Posterior cingulate gyrus (tissue), 11 donors: ENCODE results near the gene SLC25A28.

ENCODE experiments used
- DNase-seq, 10 donors: peaks; one replicate each; pipeline versions ENCODE4 v3.0.0 to v3.0.0-alpha.2; 2020 to 2021; ENCODE audit warnings: mixed read lengths in 3 of 10
- intact Hi-C: fragments of 100-400 bp; cut with DNase I; formaldehyde crosslinking; loops from one replicate; pipeline ENCODE4 v1.15.1; 2023

SLC25A28 gene, protein sequence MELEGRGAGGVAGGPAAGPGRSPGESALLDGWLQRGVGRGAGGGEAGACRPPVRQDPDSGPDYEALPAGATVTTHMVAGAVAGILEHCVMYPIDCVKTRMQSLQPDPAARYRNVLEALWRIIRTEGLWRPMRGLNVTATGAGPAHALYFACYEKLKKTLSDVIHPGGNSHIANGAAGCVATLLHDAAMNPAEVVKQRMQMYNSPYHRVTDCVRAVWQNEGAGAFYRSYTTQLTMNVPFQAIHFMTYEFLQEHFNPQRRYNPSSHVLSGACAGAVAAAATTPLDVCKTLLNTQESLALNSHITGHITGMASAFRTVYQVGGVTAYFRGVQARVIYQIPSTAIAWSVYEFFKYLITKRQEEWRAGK

DNA sequence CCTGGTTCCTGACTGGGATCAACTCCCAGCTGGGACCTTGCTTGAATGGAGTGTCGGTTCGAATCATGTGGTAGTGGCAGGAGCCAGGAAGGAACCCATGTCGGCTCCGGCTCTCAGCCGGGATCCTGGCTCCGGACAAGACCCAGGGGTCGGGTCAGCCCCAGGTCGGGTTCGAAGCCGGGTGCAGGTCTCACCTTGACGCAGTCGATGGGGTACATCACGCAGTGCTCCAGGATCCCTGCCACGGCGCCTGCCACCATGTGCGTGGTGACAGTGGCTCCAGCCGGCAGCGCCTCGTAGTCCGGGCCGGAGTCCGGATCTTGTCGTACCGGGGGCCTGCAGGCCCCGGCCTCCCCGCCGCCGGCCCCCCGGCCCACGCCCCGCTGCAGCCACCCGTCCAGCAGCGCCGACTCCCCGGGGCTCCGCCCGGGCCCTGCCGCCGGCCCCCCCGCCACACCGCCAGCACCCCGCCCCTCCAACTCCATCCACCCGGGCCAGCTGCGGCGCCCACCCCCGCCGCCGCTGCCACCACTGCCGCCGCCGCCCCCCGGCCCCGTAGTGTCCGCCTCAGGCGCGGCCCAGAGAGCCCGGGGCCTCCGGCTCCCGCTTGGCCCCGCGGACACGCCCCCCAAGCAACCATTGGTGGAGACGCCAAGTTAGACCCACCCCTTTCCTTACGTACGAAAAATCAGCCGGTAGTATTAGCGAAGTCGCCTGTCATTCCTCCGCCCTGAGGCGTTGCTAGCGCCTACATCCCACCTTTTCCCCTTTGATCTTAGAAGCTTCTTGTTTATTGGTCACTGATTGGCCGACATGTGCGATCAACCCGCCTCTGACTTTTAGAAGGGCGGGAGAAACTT lies at the start of gene SLC25A28:
SLC25A28 (minus strand) TSS at position 589 of the 860 bp plus-strand sequence; CDS start at position 485, 104 bp downstream.
- peak; percentile 38 to 99 (median 94) for DNase-seq
- intact Hi-C loops = loop anchor here (2.0 to 5.0 kb wide), 2 partner anchors 39 to 112 kb away; partner anchors contain the start of genes COX15, CUTC and ENTPD7

DNA sequence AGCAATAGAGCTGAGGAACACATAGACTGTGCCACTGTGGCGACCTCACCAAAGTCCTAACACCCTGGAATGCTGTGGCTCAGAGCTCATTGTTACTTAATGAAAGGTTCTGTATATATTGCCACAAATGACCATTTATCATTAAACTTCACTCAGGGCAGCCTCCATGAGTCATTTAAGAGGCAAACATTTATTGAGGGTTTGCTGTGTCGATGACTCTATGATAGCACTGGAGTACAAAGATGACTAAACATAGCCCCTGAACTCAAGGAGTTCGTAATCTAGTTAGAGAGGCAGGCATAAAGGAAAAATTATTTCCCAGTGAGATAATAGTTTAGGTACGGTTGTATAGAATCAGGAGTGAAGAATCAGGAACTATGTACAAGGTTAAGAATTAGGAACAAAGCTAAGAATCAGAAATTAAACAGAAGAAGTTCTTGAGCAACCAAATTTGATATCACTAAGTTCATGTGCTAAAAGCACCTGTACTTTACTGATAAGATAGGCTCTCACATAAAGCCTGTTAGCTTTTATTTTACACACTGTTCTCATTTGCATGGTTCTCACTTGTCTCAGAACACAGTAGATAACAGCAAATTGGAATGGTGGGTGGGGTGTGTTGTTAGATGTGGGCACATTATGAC lies 47.0 kb upstream of the SLC25A28 start:
- no peak for DNase-seq

DNA sequence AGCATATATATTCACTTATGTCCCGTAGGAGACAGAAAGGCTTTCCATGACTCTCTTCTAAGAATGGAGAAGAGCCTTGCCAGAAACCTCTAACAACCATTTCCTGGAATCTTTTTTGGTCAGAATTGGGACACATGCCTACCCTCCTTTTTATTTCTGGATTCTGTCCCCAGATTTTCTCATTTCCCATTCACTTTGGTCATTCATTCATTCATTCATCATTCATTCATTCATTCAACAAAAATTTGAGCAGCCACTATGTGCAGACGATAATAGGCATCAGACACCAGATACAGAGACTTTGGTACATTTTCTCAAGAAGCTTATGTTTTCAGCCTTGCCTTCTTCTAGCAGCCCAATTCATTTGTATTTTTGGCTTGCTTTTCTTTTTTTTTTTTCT lies 45.1 kb upstream of the SLC25A28 start:
- intact Hi-C loops = no loop called here
- DNase-seq = no peak

More for the DNA sequence above, 47.0 kb upstream of the SLC25A28 start:
- intact Hi-C loops = no loop called here

DNA sequence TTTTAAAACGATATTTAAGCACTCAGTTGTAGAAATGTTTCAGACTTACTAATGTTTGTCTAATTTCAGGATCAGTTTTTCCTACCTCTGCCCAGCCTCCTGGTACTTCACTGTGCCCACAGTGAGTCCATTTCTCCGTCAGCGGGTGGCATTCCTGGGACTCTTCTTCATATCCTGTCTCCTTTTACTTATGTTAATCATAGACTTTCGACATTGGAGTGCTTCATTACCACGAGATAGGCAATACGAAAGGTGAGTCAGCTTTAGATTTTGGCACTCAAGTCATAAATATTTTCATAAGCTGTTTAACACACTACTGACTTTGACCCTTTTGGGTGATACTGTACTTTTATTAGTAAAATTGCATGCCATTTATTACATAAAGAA lies 41.1 kb upstream of the SLC25A28 start:
- no peak for DNase-seq
- intact Hi-C loops = no loop called here

DNA sequence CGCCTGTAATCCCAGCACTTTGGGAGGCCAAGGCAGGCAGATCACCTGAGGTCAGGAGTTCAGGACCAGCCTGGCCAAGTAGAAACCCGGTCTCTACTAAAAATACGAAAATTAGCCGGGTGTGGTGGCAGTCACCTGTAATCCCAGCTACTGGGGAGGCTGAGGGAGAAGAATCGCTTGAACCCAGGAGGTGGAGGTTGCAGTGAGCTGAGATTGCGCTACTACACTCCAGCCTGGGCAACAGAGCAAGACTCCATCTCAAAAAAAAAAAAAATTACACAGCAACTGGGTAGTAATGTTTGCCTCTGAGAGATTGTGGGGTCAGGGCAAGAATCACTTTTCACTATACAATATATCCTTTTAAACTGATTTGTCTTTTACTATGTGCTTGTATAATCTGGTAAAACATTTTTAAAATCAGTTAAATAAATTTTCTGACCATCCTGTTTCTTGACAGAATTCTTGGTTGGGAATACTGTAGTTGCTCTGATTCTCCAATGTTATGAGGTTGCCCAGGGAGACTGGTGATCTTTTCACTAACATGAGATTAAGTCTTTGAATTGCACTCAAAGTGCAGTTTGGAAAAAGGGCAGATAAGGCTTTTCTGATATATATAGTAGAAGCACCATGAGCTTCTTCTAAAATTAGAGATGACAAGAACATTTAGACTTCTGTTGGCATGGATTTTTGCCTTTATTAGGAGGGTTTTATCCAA lies 40.6 kb upstream of the SLC25A28 start:
- no peak for DNase-seq
- intact Hi-C loops = no loop called here

DNA sequence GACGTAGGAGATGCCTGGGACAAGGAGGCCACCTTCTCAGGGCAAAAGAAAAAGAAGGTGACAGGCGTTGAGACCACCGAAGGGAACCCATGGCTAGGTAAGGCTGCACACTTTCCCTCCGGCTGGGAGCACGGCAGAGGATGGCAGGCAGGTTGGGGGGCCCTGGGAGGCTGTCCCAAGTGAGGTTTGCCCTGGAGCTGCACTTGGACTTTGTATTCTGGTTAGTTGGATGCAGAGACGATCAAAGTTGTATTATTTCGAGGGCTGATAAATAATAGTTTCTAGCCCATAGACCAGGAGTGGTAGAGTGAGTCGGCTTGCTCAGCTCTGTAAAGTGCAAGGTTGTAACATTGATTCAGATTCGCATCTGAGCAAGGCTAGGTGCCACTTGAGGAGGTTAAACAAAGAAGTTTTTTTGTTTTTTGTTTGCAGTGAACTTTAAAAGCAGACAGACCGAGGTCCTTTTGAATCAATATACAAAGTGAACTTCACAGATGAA lies 39.7 kb upstream of the SLC25A28 start:
- intact Hi-C loops = loop anchor here (2.0 kb wide), 1 partner anchor 39 kb away; the partner anchor contains the start of gene SLC25A28
- DNase-seq = no peak

DNA sequence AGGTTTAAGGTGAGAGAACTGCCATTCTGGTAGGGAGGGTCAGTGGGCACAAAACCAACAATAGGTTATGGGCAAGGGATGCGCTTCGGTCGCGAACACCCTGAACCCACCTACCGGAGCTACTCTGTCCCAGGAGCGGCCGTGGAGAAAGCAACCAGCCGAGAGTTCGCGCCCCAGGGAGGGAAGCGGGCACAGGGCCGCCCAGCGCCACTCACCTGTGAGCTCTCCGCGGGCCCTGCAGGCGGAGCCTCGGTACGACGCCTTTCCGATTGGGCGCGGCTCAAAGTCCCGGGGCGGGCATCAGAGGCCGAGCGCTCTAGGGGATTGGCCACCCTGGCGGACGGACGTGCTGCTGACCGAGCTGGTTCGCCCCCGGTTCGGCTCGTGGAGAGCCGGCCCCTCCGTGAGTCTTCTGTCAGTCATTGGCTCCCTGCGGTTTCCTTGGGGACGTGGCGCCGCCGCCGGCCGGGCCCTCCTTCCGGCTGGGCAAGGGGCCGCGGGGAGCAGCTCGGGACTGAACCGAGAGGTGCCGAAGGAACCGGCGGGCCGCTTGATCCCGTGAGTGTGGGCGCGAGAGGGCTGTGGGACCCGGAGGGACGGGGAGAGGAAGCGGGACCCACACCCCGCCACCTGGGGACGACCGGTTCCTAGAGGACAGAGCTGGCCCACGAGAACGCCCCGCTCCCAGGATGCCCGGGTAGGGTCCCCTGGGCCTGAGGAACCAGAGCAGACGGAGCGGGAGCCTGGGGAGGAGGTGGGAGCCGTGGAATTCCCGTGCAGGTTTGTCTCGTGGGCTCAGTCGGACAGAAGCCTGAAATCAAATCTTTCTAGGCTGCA lies 39.0 kb upstream of the SLC25A28 start, which contains the start of gene ENTPD7:
ENTPD7 (plus strand) TSS at position 479 of the 837 bp plus-strand sequence. CDS start 448 bp downstream, outside the sequence.
- intact Hi-C loops = loop anchor here (2.0 kb wide), 1 partner anchor 38 kb away; the partner anchor contains the start of gene SLC25A28
- DNase-seq = peak; percentile 77 to 99 (median 95)

DNA sequence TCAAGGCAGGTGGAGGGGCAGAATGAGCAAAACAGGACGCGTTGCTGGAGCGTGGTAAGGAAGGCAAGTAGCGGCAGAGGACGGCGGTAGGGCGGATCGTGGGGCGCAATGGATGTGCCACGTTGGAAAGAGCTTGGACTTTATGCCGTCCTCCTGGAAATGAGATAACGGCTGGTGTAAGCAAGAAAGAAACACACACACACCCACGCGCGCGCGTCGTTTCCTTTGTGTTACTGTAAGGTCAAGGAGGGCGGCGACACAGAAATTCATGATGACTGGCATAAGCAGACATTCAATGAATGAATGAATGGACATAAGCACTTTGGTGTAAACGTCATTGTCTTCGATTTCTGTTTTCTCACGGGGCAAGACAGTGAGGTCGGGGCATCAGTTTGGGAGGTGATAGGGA lies 38.4 kb upstream of the SLC25A28 start:
- intact Hi-C loops = loop anchor here (2.0 kb wide), 1 partner anchor 38 kb away; the partner anchor contains the start of gene SLC25A28
- peak in 7 of 10 donors; percentile 7 to 84 (median 33) for DNase-seq

DNA sequence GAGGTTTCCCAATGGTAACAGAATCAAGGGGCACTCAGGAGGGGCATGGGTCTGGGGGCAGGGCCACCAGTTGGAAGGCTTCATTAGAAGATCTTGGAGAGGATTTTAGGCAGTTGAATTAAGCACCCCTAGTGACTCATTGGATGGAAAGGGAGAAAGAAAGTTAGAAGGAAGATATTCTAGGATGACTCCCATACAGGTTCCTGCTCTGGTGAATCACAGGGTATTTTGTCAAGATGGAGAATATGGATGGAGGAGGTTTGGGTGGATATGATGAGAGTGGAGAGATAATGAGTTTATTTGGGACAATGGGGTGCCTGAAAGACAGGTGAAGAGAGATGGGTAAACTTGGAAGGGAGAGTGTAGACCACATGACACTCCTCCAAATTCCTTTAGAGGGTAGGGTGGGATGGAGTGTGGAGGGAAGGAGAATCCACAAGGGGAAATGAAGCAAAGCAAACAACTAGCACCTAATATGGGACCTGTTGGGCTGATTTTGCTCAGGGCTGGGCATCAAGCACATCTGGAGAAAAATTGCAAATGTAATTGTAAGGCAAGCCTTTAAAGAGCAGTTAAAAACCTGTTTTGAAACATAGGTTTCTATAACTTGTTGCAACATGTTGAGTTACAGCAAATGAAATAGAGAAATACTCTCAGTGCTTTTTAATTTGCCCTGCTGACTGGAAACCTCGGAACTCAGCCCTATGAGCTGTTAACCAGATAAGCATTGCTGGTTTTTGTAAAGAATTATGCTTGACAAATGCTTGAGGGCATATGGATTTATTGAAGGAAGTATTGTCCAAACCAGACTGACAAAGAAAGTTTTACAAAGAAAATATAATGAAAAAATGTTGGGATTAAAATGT lies 36.2 kb upstream of the SLC25A28 start:
- DNase-seq = no peak
- intact Hi-C loops = no loop called here

DNA sequence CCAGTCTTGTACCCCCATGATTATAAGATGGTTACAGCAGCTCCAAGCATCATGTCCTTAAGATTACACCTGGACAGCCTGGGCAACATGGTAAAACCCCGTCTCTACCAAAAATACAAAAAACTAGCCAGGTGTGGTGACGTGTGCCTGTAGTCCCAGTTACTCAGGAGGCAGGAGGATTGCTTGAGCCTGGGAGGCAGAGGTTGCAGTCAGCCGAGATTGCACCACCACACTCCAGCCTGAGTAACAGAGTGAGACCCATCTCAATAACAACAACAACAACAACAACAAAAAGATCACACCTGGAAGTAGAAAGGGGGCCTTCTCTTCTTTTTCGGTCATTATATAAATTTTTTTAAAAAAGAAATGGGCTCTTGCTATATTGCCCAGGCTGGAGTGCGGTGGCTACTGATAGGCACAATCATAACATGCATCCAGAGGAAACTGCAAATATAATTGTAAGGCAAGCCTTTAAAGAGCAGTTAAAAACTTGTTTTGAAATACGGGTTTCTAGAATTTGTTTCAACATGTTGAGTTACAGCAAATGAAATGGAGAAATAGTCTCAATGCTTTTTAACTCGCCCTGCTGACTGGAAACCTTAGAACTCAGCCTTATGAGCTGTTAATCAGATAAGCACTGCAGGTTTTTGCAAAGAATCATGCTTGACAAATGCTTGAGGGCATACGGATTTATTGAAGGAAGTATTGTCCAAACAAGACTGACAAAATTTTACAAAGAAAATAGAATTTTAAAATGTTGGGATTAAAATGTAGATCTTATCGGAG lies 34.3 kb upstream of the SLC25A28 start:
- intact Hi-C loops = no loop called here
- no peak for DNase-seq

DNA sequence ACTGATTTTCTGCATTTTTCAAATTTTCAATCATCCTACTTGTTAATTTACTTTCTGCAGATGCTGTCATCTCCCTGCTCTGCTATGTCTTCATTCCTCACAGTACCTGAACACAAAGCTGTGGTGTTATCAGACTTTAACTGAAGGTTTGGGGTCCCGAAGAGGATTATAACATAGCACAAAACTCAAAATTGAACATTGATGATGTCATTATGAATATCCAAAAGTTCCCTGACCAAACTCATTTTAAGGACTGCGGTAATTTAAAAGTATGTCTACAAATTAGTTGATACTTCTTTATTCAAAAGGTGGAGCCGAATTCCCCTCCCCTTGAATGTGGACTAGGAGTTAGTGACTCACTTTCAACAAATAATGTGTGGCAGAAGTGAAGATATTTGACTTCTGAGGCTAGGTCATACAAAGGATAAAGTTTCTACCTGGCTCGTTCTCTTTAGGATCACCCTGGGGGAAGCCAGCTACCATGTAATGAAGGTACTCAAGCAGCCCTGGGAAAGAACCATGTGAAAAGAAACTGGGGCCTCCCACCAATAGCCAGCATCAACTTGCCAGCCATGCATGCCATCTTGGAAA lies 32.7 kb upstream of the SLC25A28 start:
- no peak for DNase-seq
- intact Hi-C loops = no loop called here

DNA sequence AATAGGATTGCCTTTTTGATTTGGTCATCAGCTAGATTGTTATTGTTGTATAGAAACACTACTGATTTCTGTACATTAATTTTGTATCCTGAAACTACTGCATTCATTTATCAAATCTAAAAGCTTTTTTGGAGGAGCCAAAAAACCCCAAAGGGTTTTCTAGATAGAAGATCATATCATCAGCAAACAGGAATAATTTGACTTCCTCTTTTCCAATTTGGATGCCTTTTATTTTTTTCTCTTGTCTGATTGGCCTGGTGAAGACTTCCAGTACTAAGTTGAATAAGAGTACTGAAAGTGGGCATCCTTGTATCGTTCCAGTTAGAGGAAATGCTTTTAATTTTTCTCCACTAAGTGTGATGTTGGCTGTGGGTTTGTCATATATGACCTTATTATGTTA lies 28.5 kb upstream of the SLC25A28 start:
- intact Hi-C loops = no loop called here
- DNase-seq = no peak

DNA sequence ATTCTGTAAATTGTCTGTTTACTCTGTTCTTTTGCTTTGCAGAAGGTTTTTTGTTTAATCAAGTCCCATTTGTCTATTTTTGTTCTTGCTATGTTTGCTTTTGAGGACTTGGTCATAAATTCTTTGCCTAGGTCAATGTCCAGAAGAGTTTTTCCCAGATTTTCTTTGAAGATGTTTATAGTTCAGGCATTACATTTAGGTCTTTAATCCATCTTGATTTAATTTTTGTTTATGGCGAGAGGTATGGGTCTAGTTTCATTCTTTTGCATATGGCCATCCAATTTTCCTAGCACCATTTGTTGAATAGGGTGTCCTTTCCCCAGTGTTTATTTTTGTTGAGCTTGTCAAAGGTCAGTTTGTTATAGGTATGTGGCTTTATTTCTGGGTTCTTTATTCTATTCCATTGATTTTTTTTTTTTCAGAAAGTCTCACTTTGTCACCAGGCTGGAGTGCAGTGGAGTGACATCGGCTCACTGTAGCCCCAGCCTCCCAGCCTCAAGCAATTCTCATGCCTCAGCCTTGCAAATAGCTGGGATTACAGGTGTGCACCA lies 27.4 kb upstream of the SLC25A28 start:
- no peak for DNase-seq
- intact Hi-C loops = no loop called here

DNA sequence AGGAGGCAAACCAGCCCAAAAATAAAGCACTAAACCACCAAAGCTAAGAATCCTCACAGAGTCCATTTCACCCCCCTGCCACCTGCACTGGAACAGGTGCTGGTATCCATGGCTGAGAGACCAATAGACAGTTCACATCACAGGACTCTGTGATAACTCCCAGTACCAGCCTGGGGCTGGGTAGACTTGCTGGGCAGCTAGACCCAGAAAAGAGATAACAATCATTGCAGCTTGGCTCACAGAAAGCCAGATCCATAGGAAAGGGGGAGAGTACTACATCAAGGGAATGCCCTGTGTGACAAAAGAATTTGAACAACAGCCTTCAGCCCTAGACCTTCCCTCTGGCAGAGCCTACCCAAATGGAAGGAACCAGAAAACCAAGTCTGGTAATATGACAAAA lies 13.6 kb upstream of the SLC25A28 start:
- DNase-seq = no peak
- intact Hi-C loops = no loop called here

DNA sequence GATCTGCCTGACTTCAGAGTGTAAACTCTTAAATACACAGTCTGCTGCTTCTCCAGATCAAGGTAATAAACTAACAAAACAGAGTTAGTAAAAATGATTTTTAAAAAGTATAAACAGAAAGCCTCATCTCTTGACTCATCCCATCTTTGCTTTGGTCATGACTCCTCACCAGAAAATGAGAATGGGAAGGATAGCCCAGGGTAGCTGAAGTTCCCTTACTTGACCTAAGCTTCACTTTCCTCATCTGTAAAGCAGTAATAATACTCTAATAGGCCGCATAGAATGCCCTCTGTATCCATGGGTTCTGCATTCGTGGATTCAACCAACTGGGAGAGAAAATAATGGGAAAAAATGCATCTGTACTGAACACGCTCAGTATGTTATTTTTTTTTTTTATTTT lies 11.3 kb upstream of the SLC25A28 start:
- DNase-seq = no peak
- intact Hi-C loops = no loop called here

DNA sequence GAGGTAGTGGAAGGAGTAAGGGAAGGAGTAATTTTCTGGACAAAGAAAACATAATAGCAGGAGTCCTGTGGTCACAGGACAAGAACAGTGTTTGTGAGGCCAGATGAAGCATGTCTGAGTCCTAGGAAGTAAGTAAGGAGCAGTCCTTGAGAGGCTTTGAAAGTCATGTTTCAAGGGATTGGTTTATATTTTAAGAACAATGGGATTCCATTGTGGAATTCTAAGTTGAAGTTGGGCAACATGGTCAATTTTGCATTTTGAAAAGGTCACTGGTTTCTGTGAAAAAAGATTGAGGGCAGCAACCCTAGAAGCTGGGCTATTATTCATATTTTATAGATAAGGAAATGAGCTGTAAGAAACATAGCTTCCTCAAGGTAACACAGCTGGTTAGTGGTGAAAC lies 10.8 kb upstream of the SLC25A28 start:
- intact Hi-C loops = no loop called here

More for the DNA sequence above, 10.8 kb upstream of the SLC25A28 start:
- DNase-seq = no peak
